Measurements from ENCODE around the gene MRPS16. TPM values are rescaled to one million over a fixed set of nuclear protein-coding genes. Genes with fewer than 3 reads are reported as not detected.

The MRPS16 gene
- total and polyA plus RNA-seq, 2 of the 13 experiments (the other 11 are each of a cell fraction or from before 2014, with no cell fraction given) = 70.1 to 135 TPM

DNA sequence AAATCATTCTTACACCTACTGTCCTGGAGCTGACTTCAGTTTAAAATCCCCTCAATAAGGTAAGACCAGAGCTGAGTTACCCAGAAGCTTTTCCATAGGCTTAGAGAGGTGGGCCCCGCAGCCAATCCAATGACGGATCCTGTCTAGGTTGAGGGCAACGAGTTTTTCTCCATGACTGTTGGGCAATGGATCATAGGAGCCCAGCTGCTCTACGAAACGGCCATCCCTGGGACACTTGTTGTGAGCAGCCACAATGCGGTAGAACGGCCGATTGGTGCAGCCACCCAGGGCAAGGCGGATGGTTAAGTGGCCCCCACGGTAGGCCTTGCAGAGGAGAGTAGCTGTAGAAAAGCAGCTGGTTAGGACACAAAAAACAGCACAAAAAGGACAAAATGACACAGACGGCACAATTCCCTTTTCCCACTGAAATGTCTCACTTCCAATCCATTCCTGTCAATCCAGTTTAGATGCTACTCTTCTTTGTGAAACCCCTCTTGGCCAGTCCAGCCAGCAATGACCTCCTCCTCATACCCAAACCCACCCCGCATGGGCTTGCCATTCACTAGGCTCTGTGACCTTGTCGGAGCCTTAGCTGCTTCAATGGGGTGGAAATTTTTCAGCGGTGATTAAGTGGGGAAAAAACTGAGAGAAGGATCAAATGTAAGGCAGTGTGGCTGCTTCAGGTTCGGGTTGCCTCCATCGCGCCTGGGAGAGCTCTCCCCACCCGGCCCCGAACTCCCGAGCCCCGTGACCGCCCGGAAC lies 580 bp downstream of the MRPS16 start (continued):
- TF ChIP-seq, protein P1, sequence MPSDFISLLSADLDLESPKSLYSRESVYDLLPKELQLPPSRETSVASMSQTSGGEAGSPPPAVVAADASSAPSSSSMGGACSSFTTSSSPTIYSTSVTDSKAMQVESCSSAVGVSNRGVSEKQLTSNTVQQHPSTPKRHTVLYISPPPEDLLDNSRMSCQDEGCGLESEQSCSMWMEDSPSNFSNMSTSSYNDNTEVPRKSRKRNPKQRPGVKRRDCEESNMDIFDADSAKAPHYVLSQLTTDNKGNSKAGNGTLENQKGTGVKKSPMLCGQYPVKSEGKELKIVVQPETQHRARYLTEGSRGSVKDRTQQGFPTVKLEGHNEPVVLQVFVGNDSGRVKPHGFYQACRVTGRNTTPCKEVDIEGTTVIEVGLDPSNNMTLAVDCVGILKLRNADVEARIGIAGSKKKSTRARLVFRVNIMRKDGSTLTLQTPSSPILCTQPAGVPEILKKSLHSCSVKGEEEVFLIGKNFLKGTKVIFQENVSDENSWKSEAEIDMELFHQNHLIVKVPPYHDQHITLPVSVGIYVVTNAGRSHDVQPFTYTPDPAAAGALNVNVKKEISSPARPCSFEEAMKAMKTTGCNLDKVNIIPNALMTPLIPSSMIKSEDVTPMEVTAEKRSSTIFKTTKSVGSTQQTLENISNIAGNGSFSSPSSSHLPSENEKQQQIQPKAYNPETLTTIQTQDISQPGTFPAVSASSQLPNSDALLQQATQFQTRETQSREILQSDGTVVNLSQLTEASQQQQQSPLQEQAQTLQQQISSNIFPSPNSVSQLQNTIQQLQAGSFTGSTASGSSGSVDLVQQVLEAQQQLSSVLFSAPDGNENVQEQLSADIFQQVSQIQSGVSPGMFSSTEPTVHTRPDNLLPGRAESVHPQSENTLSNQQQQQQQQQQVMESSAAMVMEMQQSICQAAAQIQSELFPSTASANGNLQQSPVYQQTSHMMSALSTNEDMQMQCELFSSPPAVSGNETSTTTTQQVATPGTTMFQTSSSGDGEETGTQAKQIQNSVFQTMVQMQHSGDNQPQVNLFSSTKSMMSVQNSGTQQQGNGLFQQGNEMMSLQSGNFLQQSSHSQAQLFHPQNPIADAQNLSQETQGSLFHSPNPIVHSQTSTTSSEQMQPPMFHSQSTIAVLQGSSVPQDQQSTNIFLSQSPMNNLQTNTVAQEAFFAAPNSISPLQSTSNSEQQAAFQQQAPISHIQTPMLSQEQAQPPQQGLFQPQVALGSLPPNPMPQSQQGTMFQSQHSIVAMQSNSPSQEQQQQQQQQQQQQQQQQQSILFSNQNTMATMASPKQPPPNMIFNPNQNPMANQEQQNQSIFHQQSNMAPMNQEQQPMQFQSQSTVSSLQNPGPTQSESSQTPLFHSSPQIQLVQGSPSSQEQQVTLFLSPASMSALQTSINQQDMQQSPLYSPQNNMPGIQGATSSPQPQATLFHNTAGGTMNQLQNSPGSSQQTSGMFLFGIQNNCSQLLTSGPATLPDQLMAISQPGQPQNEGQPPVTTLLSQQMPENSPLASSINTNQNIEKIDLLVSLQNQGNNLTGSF (CRISPR knock-in tag; IDR thresholded peaks at IDR 0.05) = peak; percentile 25; the same call in 1 of the 2 replicates
- TF ChIP-seq, protein P2, sequence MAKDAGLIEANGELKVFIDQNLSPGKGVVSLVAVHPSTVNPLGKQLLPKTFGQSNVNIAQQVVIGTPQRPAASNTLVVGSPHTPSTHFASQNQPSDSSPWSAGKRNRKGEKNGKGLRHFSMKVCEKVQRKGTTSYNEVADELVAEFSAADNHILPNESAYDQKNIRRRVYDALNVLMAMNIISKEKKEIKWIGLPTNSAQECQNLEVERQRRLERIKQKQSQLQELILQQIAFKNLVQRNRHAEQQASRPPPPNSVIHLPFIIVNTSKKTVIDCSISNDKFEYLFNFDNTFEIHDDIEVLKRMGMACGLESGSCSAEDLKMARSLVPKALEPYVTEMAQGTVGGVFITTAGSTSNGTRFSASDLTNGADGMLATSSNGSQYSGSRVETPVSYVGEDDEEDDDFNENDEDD (CRISPR knock-in tag; IDR thresholded peaks at IDR 0.05; ENCODE audit: borderline replicate concordance) = no peak
- TF ChIP-seq, protein P3, sequence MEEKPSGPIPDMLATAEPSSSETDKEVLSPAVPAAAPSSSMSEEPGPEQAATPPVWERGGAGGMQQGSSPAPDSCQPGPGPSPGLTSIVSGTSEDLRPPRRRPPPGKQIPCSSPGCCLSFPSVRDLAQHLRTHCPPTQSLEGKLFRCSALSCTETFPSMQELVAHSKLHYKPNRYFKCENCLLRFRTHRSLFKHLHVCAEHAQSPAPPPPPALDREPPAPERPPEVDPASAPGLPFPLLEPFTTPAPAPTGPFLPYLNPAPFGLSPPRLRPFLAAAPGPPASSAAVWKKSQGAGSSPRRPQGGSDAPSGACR (CRISPR knock-in tag; IDR thresholded peaks at IDR 0.05) = peak; percentile 7; the same call in 1 of the 2 replicates
- TF ChIP-seq KLF16 (CRISPR knock-in tag; IDR thresholded peaks at IDR 0.05) (no peak), KMT2A (CRISPR knock-in tag; IDR thresholded peaks at IDR 0.05) (no peak), KAT8 (CRISPR knock-in tag; IDR thresholded peaks at IDR 0.05) (no peak), CHD4 (IDR thresholded peaks at IDR 0.05; ENCODE audit: borderline replicate concordance, low read length) (no peak), ZNF431 (CRISPR knock-in tag; IDR thresholded peaks at IDR 0.05; ENCODE audit: borderline replicate concordance, low read depth) (no peak), ZNF746 (CRISPR knock-in tag; IDR thresholded peaks at IDR 0.05) (no peak), CEBPB (IDR thresholded peaks at IDR 0.05; ENCODE audit: borderline replicate concordance, low read depth, low read length) (peak; percentile 81), MEF2D (CRISPR knock-in tag; IDR thresholded peaks at IDR 0.05) (no peak), SMAD9 (CRISPR knock-in tag; IDR thresholded peaks at IDR 0.05) (no peak), ZNF598 (CRISPR knock-in tag; IDR thresholded peaks at IDR 0.05; ENCODE audit: borderline replicate concordance) (no peak), ZNF652 (CRISPR knock-in tag; IDR thresholded peaks at IDR 0.05; ENCODE audit: borderline replicate concordance, low read depth) (no peak), HNRNPUL1 (IDR thresholded peaks at IDR 0.05; ENCODE audit: low read depth, low read length) (no peak)
- TF ChIP-seq, protein P4, sequence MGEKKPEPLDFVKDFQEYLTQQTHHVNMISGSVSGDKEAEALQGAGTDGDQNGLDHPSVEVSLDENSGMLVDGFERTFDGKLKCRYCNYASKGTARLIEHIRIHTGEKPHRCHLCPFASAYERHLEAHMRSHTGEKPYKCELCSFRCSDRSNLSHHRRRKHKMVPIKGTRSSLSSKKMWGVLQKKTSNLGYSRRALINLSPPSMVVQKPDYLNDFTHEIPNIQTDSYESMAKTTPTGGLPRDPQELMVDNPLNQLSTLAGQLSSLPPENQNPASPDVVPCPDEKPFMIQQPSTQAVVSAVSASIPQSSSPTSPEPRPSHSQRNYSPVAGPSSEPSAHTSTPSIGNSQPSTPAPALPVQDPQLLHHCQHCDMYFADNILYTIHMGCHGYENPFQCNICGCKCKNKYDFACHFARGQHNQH (CRISPR knock-in tag; IDR thresholded peaks at IDR 0.05) = no peak
- TF ChIP-seq, protein P5, sequence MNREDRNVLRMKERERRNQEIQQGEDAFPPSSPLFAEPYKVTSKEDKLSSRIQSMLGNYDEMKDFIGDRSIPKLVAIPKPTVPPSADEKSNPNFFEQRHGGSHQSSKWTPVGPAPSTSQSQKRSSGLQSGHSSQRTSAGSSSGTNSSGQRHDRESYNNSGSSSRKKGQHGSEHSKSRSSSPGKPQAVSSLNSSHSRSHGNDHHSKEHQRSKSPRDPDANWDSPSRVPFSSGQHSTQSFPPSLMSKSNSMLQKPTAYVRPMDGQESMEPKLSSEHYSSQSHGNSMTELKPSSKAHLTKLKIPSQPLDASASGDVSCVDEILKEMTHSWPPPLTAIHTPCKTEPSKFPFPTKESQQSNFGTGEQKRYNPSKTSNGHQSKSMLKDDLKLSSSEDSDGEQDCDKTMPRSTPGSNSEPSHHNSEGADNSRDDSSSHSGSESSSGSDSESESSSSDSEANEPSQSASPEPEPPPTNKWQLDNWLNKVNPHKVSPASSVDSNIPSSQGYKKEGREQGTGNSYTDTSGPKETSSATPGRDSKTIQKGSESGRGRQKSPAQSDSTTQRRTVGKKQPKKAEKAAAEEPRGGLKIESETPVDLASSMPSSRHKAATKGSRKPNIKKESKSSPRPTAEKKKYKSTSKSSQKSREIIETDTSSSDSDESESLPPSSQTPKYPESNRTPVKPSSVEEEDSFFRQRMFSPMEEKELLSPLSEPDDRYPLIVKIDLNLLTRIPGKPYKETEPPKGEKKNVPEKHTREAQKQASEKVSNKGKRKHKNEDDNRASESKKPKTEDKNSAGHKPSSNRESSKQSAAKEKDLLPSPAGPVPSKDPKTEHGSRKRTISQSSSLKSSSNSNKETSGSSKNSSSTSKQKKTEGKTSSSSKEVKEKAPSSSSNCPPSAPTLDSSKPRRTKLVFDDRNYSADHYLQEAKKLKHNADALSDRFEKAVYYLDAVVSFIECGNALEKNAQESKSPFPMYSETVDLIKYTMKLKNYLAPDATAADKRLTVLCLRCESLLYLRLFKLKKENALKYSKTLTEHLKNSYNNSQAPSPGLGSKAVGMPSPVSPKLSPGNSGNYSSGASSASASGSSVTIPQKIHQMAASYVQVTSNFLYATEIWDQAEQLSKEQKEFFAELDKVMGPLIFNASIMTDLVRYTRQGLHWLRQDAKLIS (CRISPR knock-in tag; IDR thresholded peaks at IDR 0.05) = 0 out of 2 replicates have a peak, but pooled peaks have one; percentile 21
